BE2C (cell line): ENCODE results near the gene DBNDD1.

Experiments used
- DNase-seq: peaks from one replicate; pipeline ENCODE4 v3.0.0-alpha.2; 2020
- H3K27me3 ChIP-seq: fragments of 250-450 bp; sonication (Bioruptor Pico); 2 replicates; pipeline ENCODE4 v1.5.1; 2020; ENCODE audit warnings: mild to moderate bottlenecking
- H3K36me3 ChIP-seq: fragments of 250-450 bp; sonication (Bioruptor Pico); 2 replicates; pipeline ENCODE4 v1.5.1; 2020; ENCODE audit warnings: mild to moderate bottlenecking
- H3K4me1 ChIP-seq: fragments of 250-450 bp; sonication (Bioruptor Pico); 2 replicates; pipeline ENCODE4 v1.5.1; 2020
- H3K4me3 ChIP-seq: 2 replicates; pipeline ENCODE4 v1.5.1; 2011; ENCODE audit warnings: low read depth, low read length
- H3K9me3 ChIP-seq: fragments of 250-450 bp; sonication (Bioruptor Pico); 2 replicates; pipeline ENCODE4 v1.5.1; 2020
- TF ChIP-seq, protein P1 (sequence below): IDR thresholded peaks from 2 replicates; pipeline ENCODE4 v1.5.1; 2012; ENCODE audit warnings: mild to moderate bottlenecking, low read depth, low read length

Gene DBNDD1

DNA sequence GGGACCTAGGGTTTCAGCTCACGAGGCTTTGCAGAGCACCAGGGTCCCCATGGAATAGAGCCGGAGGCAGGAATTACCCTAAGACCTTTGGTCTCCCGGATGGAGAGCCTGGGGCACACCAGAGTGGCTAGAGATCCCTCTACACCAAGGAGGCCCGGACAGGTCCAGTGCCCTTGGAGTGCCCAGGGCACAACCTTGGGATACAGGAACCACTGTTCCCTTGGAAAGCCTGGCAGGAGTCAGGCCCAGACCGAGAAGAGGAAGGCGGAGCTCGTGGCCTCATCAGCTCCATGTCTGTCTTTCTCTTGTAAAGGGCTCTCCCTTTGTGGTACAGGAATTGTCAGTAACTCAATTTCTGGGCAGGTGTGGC, 3.8 kb upstream of the DBNDD1 start:
- TF ChIP-seq, protein P1, sequence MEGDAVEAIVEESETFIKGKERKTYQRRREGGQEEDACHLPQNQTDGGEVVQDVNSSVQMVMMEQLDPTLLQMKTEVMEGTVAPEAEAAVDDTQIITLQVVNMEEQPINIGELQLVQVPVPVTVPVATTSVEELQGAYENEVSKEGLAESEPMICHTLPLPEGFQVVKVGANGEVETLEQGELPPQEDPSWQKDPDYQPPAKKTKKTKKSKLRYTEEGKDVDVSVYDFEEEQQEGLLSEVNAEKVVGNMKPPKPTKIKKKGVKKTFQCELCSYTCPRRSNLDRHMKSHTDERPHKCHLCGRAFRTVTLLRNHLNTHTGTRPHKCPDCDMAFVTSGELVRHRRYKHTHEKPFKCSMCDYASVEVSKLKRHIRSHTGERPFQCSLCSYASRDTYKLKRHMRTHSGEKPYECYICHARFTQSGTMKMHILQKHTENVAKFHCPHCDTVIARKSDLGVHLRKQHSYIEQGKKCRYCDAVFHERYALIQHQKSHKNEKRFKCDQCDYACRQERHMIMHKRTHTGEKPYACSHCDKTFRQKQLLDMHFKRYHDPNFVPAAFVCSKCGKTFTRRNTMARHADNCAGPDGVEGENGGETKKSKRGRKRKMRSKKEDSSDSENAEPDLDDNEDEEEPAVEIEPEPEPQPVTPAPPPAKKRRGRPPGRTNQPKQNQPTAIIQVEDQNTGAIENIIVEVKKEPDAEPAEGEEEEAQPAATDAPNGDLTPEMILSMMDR = no peak
- peak overlapping the region; percentile 88 for H3K4me3 ChIP-seq

GRCh38 chr16:90022209-90023077, 3.2 kb upstream of the DBNDD1 start:
- H3K4me3 ChIP-seq = peak overlapping the region; percentile 88
- H3K36me3 ChIP-seq = no peaks in the 10 kb centered on the region
- H3K9me3 ChIP-seq = no peaks in the 10 kb centered on the region
- H3K4me1 ChIP-seq = peaks cover 17% of the 10 kb centered on the region
- no peaks in the 10 kb centered on the region for H3K27me3 ChIP-seq
- peak; percentile 97 for DNase-seq
- TF ChIP-seq, protein P1 = no peak

More for the DNA sequence above, 3.8 kb upstream of the DBNDD1 start:
- no peaks in the 10 kb centered on the region for H3K36me3 ChIP-seq
- no peaks in the 10 kb centered on the region for H3K9me3 ChIP-seq
- no peak for DNase-seq
- no peaks in the 10 kb centered on the region for H3K27me3 ChIP-seq
- peaks cover 17% of the 10 kb centered on the region for H3K4me1 ChIP-seq

- peak; percentile 67 for DNase-seq
- Histone ChIP-seq H3K4me1 (peaks cover 17% of the 10 kb centered on the region), H3K27me3 (no peaks in the 10 kb centered on the region), H3K4me3 (peak overlapping the region; percentile 66), H3K36me3 (no peaks in the 10 kb centered on the region), H3K9me3 (no peaks in the 10 kb centered on the region)
- TF ChIP-seq, protein P1 = no peak
These were observed 1.7 kb upstream of the DBNDD1 start for GRCh38 chr16:90020838-90021382.

- TF ChIP-seq, protein P1 = no peak
- no peak for DNase-seq
- Histone ChIP-seq H3K4me1 (peaks cover 17% of the 10 kb centered on the region), H3K36me3 (no peaks in the 10 kb centered on the region), H3K9me3 (no peaks in the 10 kb centered on the region; the same call in 1 of the 2 replicates), H3K4me3 (peak overlapping the region; percentile 66), H3K27me3 (no peaks in the 10 kb centered on the region)
These were observed 1.1 kb upstream of the DBNDD1 start for GRCh38 chr16:90020260-90020837.

DNA sequence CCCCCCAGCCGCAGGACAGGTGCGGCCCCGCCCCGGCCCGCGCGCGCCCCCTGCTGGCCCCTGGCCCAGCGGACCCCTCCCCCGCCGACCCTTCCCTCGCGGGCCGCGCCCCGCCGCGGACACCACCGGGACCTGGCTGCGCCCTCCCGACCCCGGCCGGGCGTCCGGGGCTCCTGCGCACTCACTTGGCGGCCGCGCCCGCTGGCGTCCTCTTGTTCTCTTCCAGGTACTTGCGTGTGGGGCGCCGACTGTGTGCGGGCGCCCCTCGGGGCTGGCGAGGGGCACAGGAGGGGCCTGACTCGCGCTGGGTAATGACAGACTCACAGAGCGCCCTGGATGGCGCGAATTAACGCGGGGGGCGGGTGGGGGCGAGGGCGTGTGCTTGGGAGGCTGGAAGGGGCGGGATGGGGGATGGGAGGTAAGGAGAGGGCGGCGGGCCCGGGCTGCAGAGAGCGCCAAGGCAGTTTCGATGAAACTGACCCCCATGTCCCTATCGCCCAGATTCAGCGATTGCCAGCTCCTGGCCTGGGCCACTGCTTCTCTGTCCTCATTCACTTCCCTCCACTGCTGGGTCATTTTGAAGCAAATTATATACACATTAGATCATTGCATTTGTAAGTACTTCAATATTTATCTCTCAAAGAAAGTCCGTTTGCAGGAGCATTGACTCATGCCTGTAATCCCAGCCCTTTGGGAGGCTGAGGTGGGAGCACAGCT, 445 bp upstream of the DBNDD1 start:
- DNase-seq = peak; percentile 75

More for the DNA sequence above, 445 bp upstream of the DBNDD1 start:
- peak overlapping the region; percentile 66 for H3K4me3 ChIP-seq
- H3K27me3 ChIP-seq = no peaks in the 10 kb centered on the region
- no peaks in the 10 kb centered on the region; the same call in 1 of the 2 replicates for H3K9me3 ChIP-seq
- TF ChIP-seq, protein P1 = no peak
- H3K4me1 ChIP-seq = peaks cover 17% of the 10 kb centered on the region
- no peaks in the 10 kb centered on the region for H3K36me3 ChIP-seq
